Left ventricle myocardium inferior (tissue), 1 donor: ENCODE results near the gene RHBDD3. TPM values are rescaled to one million over a fixed set of nuclear protein-coding genes. Genes with fewer than 3 reads are reported as not detected.

Experiments
- DNase-seq: peaks from one replicate; pipeline ENCODE4 v3.0.0-alpha.2; 2020
- H3K27ac ChIP-seq: fragments of 200-600 bp; replicated peaks from 2 replicates; pipeline ENCODE4 v1.8.0; 2021
- H3K27me3 ChIP-seq: fragments of 200-600 bp; 2 replicates; pipeline ENCODE4 v1.8.0; 2021; ENCODE audit warnings: low read depth
- H3K36me3 ChIP-seq: fragments of 200-600 bp; 2 replicates; pipeline ENCODE4 v1.8.0; 2021
- H3K4me1 ChIP-seq: fragments of 200-600 bp; 2 replicates; pipeline ENCODE4 v1.8.0; 2021
- H3K4me3 ChIP-seq: fragments of 200-600 bp; 2 replicates; pipeline ENCODE4 v1.8.0; 2021; ENCODE audit warnings: mild to moderate bottlenecking, moderate library complexity
- H3K9me3 ChIP-seq: fragments of 200-600 bp; replicated peaks from 2 replicates; pipeline ENCODE4 v1.8.0; 2021
- CTCF ChIP-seq: fragments of 200-600 bp; IDR thresholded peaks from 2 replicates; pipeline ENCODE4 v1.8.0; 2021; ENCODE audit warnings: antibody characterized with exemption, mild to moderate bottlenecking, borderline replicate concordance
- intact Hi-C: fragments of 100-400 bp; cut with micrococcal nuclease; formaldehyde crosslinking; loops from one replicate; pipeline ENCODE4 v1.11.0; 2022
- total RNA-seq: library from RNA; stranded (reverse); fragmentation: NEBNext Ultra II Directional; extraction: Animal tissue kit (Norgen Biotek cat#: 25700); gene quantifications from one replicate; pipeline ENCODE4 v1.2.1, GENCODE V29; 2021
- donor health status: DM: no; HTN: yes; CAD: no; lungs with severe emphysema.

The RHBDD3 gene
- total RNA-seq, 1 donor from 2014 or later = 15.0 TPM

DNA sequence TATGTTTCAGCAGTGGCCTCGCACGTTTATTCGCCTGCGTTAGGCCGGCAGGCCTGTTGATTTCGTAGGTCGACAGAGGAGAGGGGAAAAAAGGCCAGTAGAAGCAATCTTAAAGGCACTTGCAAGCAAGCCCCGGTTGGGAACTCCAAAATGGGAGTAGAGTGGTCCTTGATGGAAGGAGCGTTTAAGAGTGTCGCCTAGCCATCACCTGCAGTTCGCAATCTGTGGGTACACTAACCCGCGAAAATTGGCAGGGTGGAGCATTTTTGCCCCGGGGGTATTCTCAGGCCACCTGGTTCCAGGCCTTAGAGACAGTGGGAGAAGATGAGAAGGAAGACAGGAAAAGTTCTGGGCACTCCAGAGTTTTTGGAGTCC, 1.4 kb upstream of the RHBDD3 start:
- Histone ChIP-seq H3K4me1 (peaks cover 86% of the 10 kb centered on the region), H3K27me3 (no peaks in the 10 kb centered on the region), H3K36me3 (peaks cover 36% of the 10 kb centered on the region), H3K27ac (peak overlapping the region; percentile 100), H3K9me3 (no peaks in the 10 kb centered on the region), H3K4me3 (peak overlapping the region; percentile 95)
- intact Hi-C loops = no loop called here
- no peak for DNase-seq
- TF ChIP-seq CTCF = no peak

DNA sequence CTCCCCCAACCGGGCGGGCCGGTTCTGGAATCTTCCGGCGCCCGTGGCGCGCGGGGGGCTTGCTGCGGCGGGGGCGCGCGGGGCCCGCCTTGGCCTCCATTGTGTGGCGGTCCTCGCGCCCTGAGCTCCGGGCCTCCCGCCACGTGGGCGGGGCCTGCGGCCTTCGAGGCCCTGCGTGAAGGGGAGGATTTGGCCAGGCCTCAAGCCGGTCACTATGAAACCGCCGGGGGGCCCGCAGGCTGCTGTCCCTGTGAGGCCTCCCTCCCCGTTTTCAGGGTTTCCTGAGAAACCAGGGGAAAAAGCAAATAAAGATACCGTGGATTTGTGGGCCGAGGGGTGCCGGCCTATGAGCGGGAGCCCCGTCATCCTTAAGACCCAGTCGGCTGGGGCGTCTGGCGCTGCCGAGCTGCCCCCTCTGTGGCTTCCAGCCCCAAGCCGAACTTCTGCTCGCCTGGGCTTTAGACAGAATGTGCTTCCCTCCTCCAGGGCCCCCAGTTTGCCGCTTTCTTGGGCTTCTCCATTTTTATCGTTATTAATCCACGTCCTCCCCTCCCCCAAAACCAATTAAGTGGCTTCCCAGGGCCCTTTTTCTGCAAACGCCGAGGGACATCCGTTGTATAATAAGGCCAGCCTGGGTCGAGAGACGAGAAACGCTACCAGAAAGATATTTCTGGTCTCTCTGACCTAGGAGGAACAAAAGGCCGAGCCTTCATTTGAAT, 889 bp upstream of the RHBDD3 start:
- no peaks in the 10 kb centered on the region for H3K9me3 ChIP-seq
- peaks cover 80% of the 10 kb centered on the region for H3K4me1 ChIP-seq
- TF ChIP-seq CTCF = no peak
- peak overlapping the region; percentile 95 for H3K4me3 ChIP-seq
- H3K27ac ChIP-seq = peak overlapping the region; percentile 100
- peaks cover 36% of the 10 kb centered on the region for H3K36me3 ChIP-seq
- peak; percentile 74 for DNase-seq
- no peaks in the 10 kb centered on the region for H3K27me3 ChIP-seq
- intact Hi-C loops = no loop called here

DNA sequence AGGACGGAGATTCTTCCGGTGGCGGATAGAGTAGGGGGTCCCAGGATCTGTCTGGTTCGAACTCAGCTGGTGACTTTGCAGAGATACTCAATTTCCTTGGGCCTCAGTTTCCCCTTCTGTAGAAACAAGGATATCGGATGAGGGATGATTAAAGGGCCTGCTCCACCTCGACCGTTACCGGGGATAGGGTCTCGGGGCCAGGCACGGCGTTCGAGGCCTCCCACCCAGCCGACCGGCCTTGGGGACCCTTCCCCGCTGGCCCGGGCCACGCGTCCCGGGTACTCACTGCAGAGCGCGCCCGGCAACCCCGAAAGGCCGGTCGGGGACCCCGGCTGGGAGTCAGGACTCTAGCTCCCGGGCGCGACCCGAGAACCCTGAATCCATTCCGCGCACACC, 321 bp downstream of the RHBDD3 start:
- no peak for TF ChIP-seq CTCF
- Histone ChIP-seq H3K27ac (peak overlapping the region; percentile 100), H3K4me3 (peak overlapping the region; percentile 95), H3K36me3 (peaks cover 24% of the 10 kb centered on the region), H3K9me3 (no peaks in the 10 kb centered on the region), H3K27me3 (no peaks in the 10 kb centered on the region), H3K4me1 (peaks cover 68% of the 10 kb centered on the region)
- intact Hi-C loops = no loop called here
- DNase-seq = no peak

- H3K36me3 ChIP-seq = peaks cover 24% of the 10 kb centered on the region
- no peak for TF ChIP-seq CTCF
- no peaks in the 10 kb centered on the region for H3K9me3 ChIP-seq
- no peaks in the 10 kb centered on the region for H3K27me3 ChIP-seq
- peaks cover 62% of the 10 kb centered on the region for H3K4me1 ChIP-seq
- intact Hi-C loops = no loop called here
- DNase-seq = no peak
- peak overlapping the region; percentile 100 for H3K27ac ChIP-seq
- peak overlapping the region; percentile 95 for H3K4me3 ChIP-seq
Observed at GRCh38 chr22:29266564-29267461, 968 bp downstream of the RHBDD3 start.

DNA sequence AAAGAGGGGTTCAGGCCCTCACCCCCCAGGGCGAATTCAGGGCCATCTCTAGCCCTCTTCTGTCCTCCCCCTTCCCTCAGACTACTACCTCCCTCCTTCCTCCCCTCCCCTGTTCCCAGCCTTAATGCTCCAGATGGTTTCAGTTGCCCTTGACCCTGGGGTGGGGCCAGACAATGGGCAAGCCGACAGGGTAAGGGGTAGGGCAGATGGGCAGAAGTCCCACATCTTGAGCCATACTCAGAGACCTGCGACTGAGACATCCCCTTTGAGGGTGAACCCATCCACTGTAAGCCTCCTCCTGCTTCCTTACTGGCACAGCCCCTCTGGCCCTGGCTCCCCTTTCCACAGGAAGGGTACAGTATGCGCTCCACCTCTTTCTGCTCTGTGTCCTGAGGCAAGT, 1.9 kb downstream of the RHBDD3 start:
- H3K4me3 ChIP-seq = peak overlapping the region; percentile 95

More for the DNA sequence above, 1.9 kb downstream of the RHBDD3 start:
- intact Hi-C loops = no loop called here
- no peak for DNase-seq
- Histone ChIP-seq H3K36me3 (peaks cover 21% of the 10 kb centered on the region), H3K27ac (peak overlapping the region; percentile 100), H3K27me3 (no peaks in the 10 kb centered on the region), H3K9me3 (no peaks in the 10 kb centered on the region), H3K4me1 (peaks cover 53% of the 10 kb centered on the region)
- no peak for TF ChIP-seq CTCF
